Activated CD4-positive, alpha-beta T cell treated with anti-CD3 and anti-CD28 coated beads for 4 hours (primary cell): Measurements from ENCODE around the gene PTER.
A peak's percentile ranks its signal among the peaks of the same experiment; 100 is the strongest.

Experiments used
- DNase-seq, 2 donors: peaks; one replicate each; pipeline ENCODE4 v3.0.0-alpha.2; 2020

PTER gene, protein sequence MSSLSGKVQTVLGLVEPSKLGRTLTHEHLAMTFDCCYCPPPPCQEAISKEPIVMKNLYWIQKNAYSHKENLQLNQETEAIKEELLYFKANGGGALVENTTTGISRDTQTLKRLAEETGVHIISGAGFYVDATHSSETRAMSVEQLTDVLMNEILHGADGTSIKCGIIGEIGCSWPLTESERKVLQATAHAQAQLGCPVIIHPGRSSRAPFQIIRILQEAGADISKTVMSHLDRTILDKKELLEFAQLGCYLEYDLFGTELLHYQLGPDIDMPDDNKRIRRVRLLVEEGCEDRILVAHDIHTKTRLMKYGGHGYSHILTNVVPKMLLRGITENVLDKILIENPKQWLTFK

DNA sequence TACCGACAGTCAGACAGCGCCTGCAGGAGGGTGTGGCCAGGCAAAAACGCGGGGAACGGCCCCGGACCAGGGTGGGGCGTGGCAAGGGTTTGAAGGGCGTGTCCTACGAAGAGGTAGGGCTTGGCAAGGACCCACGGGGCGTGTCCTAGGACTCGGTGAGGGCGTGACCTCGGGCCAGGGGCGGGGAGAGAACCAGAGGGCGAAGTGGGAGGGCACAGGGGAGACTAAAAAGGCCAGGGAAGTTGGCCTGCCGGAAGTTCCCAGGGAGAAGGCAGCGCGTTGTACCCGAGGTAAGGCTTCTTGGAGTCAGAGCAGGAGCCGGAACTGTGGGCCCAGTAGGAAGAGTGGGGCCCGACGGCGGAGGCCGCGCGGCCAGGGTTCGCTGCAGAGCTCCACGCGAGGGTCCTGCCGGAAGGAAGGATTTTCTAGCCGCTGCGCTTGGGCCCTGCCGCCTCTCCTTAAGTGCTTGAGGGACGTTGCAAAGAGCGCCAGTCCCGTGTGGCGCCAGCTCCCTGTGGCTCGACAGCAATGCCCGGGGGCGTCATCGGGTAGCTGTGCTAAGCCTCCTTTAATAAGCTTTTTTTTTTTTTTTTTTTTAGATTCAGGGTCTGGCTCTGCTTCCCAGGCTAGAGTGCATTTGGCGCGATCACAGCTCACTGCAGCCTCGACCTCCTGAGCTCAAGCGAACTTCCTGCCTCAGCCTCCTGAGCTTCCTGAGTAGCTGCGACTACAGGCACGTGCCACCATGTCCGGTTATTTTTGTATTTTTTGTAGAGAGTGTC is at the start of gene PTER:
Gene PTER, plus strand, starts transcription at position 253 of the 782 bp plus-strand sequence. CDS start 47,375 bp downstream, outside the sequence.
- peak; percentile 97 to 99 for DNase-seq

DNA sequence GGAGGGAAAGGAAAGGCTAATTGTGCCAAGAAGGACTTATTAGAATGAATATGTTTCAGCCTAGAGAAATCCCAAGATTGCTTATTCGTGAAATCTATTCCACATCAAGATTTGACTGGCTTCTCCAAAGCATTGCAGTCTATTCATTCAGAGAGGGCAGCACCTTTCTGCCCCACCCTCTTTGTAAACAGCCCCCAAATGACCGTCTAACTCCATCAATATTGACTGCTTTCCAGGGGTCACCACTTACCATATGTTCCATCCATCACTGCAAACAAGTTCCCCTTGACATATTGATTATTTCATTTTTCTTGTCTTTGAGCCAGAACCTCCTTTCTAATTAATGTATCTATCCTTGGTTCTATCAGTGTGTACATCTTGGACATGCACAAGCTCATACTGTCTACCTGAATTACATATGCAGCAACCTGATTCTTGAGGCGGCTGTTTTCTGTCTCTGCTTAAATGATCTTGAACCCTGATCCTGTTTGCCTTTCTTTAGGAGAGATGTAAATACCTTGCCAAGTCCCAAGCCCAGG is 44.2 kb upstream of the PTER start:
- no peak for DNase-seq

DNA sequence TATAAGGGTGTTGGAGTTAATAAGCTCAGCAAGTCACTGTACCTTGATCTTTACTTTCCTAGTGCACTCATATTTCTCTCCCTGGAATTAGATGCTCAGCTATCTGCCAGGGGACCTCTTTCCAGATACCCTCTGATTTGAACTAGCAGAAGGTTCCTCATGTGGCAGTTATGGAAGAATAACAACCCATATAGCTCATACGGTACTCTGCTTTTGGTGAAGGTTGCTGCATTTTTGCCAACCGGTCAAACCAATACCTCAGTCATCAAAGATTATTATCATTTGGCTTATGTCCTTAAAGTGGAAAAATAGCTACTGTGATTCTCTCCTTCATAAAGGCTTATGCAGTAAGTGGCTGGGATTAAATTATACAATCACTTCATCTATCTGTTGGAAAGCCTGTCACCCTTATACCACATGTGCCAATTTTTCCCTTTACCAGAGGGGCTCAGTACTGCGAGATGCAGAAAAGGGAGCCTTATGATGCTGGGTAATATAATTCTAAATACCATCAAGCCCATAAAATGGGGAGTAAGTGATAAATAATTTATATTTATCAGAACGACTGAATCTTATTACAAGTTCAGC is 43.4 kb upstream of the PTER start:
- no peak for DNase-seq

DNA sequence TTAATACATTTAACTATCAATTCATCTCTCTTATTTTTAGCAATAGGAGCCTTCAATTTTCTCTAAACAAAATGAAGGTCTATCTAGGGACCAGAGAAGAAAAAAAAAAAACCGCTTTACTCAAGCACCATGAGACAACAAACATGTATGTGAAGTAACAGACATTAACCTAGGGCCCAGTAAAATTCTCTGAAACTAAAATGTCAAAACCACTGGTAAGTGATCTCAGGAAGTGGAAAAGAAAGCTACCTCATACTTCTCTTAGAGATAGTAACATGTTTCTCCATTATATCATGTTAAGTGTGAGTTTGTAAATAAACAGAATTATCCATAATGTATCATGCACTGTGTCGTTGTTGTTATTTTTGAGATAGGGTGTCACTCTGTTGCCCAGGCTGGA is 35.4 kb upstream of the PTER start:
- DNase-seq = no peak

DNA sequence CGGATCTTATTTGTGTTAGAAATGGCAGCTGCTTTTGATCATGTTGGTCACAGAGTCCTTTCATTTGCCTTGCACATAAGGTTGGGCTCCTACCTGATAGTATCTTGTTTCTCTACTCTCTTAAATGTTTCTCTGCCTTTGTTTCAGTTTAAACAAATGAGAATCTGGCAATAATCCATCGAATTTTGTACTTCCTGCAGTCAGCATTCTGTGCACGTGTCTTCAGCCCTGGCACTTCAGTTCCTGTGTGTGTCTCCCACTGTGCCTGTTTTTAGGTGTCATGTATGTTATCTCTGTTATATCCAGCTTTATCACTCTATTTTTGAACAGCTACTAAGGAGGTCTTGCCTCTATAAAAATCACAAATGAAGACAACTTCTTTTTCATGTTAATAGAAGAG is 28.4 kb upstream of the PTER start:
- DNase-seq = no peak

DNA sequence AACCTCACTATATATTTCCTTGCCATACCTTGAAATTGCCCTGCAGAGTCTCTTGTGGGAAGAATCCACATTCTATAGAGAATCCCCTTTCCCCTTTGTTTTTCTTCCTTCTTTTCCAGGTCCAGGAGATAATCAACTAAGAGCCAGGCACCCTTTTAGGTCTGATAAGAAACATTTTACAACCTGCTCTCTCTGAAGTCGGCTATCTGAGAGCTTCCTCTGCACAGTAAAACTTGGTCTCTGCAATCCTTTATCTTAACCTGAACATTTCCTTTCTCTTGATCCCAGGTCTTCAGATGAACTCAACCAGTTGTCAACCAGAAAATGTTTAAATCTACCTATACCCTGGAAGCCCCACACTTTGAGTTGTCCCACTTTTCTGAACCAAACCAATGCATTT is 19.5 kb upstream of the PTER start:
- DNase-seq = no peak

DNA sequence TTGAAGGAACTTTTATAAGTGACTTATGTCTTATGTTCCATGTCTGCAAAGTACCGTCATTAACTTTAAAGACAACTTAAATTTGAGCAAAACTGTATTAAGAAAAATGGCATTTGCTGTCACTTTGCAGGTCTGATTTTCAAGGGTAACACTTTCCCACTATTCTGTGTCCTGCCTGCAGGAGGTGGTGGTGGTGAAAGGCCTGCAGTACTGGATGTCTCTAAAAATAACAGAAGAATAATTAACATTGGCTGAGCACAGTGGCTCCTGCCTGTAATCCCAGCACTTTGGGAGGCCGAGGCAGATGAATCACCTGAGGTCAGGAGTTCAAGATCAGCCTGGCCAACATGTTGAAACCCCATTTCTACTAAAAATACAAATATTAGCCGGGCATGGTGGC is 13.2 kb upstream of the PTER start:
- no peak for DNase-seq

DNA sequence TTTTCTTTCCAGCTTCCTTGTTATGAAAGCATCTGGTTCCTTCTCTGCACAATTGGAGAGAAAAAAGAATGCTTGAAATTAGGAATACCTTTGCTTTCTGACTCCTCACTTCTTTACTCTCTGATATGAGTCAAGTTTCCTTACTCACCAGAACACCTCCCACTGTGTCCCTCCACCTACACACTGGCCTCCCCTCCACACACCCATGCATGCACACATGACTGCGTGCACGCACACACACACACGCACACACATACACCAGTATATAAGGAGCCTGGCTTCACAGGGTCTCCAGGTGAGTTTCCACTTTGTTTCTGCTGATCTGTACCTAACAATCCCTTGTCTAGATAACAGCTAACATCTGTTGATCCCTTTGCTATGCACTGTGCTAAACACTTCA is 11.4 kb upstream of the PTER start:
- peak in 1 of 2 donors; percentile 9 for DNase-seq

DNA sequence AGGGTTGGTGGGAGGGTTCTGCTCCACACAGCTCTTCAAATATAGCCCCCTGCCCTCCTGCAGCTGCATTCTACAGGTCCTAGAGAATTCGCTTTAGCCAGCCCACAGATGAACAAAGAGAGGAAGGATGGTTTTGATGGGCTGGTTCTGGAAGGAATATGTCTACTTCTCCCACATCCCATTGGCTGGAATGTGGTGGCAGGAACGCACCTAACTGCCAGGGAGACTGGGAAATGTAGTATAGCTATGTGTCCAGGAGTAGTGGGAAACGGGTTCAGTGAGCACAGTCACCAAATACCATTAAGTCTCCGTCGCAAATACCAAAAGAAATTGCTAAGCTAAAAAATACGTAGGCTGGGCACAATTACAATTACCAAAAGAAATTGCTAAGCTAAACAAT is 7.3 kb upstream of the PTER start:
- DNase-seq = no peak

DNA sequence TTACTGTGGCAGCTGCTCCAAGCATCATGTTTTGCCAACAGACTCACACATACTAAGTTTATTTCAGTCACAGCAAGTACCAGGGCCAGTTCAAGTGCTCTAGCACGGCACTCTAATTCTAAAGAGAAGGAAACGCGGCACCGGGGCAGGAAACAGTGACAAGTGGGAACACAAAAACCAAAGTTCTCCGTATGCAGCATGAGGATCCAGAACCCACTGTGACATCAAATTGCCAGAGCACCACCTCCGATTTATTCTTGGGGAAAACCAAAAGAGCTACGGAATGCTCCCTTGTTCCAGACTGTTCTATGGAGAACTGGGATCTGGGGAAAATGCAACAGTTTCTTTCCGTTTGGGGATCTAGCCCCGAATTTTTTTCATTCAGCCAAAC is 448 bp upstream of the PTER start:
- peak in 1 of 2 donors; percentile 18 for DNase-seq

DNA sequence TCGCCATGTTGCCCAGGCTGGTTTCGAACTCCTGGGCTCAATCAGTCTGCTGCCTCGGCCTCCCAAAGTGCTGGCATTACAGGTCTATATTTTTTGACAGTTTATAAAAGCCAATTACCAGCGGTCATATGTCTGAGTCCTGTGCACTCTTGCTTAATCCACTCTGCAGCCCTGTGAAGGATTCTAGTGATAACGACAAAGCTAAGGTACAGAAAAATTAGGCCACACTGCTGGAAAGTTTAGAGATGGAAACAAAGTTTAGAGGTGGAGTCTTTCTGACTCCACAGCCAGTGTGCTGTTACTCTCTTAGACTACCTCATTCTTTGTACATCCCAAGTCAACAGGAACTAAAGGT is 707 bp downstream of the PTER start:
- no peak for DNase-seq

DNA sequence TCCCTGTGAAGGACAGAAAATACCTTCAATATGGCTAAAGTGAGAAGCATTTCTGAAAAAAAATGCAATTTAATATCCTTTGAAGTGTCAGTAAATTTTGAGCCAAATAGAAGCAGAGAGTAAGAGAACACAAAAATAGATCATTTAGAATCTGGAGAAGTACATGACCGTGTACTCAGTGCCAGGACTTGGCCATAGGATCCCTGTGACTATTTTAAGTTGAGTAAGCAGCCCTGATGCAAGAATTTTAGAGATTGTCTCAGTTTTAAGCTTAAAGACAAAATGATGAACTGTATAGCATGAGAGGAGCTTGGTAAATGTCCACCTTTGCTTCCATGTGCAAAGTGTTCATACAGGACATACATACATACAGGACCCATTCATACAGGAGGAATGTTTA is 2.5 kb downstream of the PTER start:
- DNase-seq = no peak

DNA sequence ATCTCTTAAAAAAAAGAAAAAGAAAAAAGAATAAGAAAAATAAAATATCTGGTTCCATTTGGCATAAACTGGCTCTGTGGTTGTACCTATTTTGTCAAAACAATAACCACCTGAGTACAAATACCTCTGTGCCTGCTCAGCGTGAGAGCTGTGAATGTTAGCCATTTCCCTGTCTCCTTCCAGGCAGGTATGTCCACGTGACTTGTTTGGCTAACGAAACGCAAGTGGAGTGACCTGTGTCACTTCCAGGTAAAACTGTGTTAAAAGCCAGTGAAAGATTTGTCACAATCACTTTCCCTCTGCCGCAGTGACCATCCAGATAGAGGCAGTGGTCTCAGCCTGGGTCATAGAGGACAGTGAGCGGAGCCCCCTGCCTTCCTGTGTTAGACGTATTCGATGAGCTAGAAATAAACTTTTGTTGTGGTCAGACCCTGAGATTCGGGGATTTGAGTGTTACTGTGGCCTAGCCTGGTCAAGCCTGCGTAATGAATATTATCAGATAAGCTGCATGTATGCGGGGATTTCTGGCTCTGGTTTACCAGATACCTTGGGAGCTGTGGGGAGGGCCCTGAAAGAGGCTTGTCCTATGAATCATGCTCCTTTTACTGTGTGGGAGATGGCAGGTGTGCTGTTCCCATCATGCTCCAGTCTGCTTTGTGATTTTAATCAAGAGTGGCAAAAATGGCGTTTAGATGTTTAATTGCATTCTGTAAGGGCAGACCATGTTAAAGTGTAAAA is 3.8 kb downstream of the PTER start:
- DNase-seq = peak; percentile 5 to 11

DNA sequence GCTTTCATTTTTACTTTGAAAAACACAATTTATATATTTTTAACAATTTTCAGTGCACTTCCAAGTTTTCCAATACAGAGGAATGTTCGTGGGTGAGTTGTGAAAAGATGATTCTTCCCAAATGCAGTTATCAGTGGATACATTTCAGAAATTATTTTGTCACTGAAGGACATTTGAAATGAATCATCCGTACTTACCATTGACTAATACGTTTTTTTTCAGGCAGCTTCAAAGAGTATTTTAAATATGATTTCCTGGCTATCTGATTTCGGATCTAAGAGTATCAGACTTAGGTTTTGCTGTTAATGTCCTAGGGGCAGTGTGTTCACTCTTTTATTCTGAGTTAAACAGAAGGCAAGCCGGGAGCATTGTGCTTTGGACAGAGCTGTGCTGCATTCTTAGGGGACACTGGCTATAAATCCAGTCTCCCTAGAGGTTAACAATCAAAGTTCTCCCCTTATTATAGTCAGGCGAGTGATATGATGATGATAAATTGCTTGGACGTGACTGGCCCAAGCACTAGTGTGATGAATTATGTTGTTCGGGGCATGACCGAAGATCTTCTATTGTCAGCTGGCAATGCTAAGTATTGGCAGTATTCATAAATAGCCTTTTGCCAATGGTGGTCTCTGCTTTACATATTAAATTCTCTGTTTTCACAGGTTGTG is 4.5 kb downstream of the PTER start:
- DNase-seq = no peak

DNA sequence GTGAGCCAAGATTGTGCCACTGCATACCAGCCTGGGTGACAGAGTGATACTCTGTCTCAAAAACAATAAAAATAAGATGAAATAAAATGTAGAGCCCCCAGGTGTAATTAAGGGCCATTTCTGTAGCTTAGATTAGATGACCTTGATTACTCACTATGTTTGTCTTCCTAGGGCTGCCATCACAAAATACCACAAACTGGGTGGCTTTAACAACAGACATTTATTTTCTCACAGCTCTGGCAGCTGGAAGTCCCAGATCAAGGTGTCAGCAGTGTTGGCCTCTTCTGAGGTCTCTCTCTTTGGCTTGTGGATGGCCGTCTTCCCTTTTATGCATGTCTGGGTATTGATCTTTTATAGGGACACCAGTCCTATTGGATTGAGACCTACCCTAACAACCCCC is 6.1 kb downstream of the PTER start:
- no peak for DNase-seq

DNA sequence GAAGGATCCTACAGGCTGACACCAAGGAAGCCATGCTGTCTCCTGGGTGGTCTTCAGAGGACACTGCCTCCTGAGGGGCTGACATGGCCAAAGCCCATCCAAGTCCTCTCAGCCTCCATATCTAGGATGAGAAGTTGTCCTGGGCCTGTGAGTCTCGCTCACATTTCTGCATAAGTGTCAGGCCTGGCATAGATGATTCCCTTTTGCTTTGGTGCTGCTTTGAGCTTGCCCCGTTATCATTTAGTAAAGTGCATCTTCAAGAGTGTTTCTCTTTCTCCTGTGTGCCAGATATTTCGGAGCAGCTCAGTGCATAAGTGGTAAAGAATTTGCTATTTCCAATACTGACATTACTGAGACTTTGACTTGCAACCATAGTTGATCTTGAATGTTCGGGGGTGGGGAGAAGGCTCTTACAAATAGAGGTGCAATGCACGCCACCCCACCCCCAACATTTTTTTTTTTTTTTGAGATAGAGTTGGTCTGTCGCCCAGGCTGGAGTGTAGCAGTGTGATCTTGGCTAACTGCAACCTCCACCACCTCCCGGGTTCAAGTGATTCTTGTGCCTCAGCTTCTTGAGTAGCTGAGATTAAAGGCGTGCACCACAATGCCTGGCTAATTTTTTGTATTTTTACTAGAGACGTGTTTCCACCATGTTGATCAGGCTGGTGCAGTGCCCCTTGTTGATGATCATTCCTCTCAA is 9.1 kb downstream of the PTER start:
- DNase-seq = no peak

DNA sequence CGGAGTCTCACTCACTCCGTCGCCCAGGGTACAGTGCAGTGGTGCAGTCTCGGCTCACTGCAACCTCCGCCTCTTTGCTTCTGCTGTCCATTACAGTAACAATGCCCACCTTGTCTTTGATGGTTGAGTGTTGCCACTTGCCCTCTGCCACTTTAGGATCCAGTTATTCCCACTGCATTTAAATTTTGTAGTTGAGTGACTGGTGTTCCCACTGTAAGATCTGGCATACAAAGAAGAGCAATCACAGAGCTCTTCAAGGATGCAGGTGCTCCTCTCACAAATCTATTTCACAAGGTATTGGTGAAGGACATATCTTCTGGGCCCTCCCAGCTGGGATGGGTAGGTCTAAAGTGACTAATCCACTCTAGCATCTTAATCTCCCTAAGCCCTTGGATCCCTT is 12.6 kb downstream of the PTER start:
- DNase-seq = no peak

DNA sequence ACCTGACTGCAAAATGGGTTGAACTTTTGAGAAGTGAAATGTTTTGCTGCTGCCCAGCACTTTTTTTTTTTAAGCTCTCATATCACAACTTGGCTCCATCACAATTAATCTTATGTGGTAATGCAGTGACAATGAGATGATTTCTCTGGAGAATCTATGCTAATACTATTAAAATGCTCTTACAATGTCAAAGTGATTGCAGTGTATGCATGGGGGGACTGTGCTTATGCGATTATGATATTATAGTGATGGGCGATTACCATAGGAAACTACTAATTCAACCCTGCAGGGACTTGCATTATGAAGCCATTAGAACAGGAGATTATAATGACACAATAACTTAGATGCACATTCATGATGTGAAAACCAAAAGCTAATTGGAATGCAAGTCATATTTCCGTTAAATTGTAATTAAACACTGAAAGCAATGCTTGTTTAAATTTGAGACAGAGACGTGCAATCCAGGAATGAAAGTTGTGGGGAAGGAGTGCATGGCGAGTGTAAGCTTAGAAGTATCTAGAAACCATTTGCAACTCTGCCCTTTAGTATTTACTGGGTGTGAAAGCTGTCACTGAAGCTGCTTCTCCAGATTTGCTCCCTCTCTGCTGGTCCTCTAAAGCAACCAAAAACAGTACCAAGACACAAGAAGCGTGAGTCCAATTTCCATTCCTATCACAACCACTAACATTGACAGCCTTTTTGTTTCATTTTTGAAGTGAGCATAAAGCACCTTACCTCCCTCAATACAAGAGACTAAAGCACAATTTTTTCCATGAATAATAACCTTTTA is 21.6 kb downstream of the PTER start:
- DNase-seq = no peak

DNA sequence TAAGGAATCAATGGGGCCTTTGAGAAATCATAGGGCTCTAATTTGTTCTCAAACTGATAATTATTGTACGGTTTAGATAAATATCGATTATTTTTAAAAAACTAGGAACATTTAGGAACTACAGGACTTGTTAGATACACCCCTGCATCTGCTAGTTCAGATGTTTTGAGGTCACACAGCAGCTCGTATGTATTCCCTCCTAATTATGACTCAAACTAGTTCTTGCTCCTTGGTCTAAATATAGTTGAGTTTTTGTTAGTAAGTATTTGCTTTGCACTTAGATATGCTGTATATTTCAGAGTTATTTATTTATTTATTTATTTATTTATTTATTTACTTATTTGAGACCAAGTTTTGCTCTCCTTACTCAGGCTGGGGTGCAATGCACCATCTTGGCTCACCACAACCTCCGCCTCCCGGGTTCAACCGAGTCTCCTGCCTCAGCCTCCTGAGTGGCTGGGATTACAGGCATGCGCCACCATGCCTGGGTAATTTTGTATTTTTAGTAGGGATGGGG is 22.7 kb downstream of the PTER start:
- no peak for DNase-seq

DNA sequence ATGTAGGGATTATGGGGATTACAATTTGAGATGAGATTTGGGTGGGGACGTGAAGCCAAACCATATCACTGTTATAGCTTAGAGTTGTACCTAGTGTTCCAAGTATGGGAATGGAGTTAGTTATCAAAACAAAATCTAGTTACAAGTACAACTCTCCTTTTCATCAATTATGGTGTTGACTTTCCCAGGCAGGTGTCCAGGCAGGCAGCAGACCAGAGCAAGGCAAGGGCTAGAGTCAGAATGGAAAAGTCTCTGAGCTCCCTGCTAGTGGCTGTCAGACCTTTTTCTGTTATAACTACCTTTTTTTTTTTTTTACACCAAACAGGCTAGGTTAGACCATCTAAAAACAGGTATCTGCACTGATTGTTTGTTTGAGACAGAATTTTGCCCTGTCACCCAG is 29.2 kb downstream of the PTER start:
- no peak for DNase-seq

DNA sequence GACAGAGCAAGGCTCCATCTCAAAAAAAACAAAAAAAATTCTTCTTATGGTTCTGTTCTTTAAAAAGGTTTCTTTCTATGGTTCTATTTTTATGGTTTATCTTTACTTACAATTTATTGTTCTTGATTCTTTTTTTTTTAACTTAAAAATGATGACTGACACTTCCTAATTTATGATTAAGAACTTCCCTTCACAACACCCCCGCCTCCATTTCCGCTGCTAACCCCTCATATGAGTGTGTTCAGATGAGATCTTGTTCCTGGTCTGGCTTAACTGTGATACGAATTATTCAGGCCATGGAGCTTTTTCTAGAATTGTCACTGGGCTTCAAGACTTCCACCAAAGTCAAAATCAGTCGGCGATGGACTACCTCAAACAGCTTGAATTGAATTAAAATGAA is 33.9 kb downstream of the PTER start:
- peak; percentile 6 to 20 for DNase-seq
